ENCODE data around the gene PLCL1.

GRCh38 chr2:197952540-197953202 lies 148.3 kb downstream of the PLCL1 start:
- TF ChIP-seq CTBP1 (IDR thresholded peaks at IDR 0.05; ENCODE audit: borderline replicate concordance): no peak
- no peak for TF ChIP-seq FOXA1 (IDR thresholded peaks at IDR 0.05)
- no peak for TF ChIP-seq NFRKB (IDR thresholded peaks at IDR 0.05)
- TF ChIP-seq BHLHE40 (IDR thresholded peaks at IDR 0.05; ENCODE audit: borderline replicate concordance): no peak
